Activated naive CD4-positive, alpha-beta T cell treated with anti-CD3 and anti-CD28 coated beads for 36 hours (primary cell): ENCODE results near the gene RANGAP1. TPM values are rescaled to one million over a fixed set of nuclear protein-coding genes. Genes with fewer than 3 reads are reported as not detected.
"Not testable (repeated sequence)": the region's sequence is repeated elsewhere in the genome, so short reads cannot be mapped to it uniquely, and the experiment has no call there.

Experiments used
- CTCF ChIA-PET: fragments of 350-600 bp; sonication (Branson Sonifier 250); formaldehyde crosslinking; loops from one replicate; lab custom pipeline; 2021; ENCODE audit warnings: antibody characterized with exemption; lab: Charles Lee
- DNase-seq: peaks from one replicate; pipeline ENCODE4 v3.0.0-alpha.2; 2020
- H3K27ac Mint-ChIP-seq: one replicate; pipeline ENCODE4 v1.8.0; 2021; ENCODE audit warnings: mild to moderate bottlenecking, mixed read lengths
- H3K27me3 Mint-ChIP-seq: one replicate; pipeline ENCODE4 v1.8.0; 2021; ENCODE audit warnings: low read depth, mixed read lengths
- H3K36me3 Mint-ChIP-seq: one replicate; pipeline ENCODE4 v1.8.0; 2021; ENCODE audit warnings: low read depth, mixed read lengths
- H3K4me1 Mint-ChIP-seq: one replicate; pipeline ENCODE4 v1.8.0; 2021; ENCODE audit warnings: low read depth, mixed read lengths
- H3K4me3 Mint-ChIP-seq: one replicate; pipeline ENCODE4 v1.8.0; 2021; ENCODE audit warnings: mild to moderate bottlenecking, moderate library complexity, mixed read lengths
- H3K9me3 Mint-ChIP-seq: one replicate; pipeline ENCODE4 v1.8.0; 2021; ENCODE audit warnings: mixed read lengths
- intact Hi-C: fragments of 100-400 bp; cut with micrococcal nuclease; formaldehyde crosslinking; loops from one replicate; pipeline ENCODE4 v1.15.1; 2023
- total RNA-seq, 2 experiments: library from RNA; stranded (reverse); gene quantifications; one replicate each; pipeline ENCODE4 v1.2.3, GENCODE V29; 2021

Gene RANGAP1
- total RNA-seq, 2 experiments from 2014 or later: 173 to 174 TPM

DNA sequence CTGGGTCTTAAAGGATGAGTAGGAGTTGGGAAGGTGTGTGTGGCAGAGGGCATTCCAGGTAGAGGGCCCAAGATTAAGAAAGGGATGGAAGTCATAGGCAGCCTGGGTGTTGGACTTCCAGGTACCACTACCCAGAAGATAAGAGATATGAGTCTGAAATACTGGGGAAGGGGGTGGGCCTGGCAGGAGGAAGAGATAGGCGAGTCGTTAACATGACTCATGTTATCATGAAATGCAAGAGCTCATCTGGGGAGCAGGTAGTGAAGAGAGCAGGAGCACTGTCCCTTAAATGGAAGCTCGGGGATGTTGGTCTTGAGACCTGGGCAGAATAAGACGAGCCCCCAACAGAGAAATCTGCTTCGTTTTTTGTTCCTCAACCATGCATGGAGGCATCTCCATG, 25.5 kb upstream of the RANGAP1 start:
- no peak overlapping the region for H3K27ac Mint-ChIP-seq
- CTCF ChIA-PET: interaction anchor here (0.7 to 1.0 kb wide), 3 partner anchors 92 to 389 kb away, joined by 3 read pairs; no protein-coding TSS in a partner anchor
- H3K4me1 Mint-ChIP-seq: peaks cover 18% of the 10 kb centered on the region
- peak; percentile 18 for DNase-seq
- H3K27me3 Mint-ChIP-seq: no peaks in the 10 kb centered on the region
- H3K4me3 Mint-ChIP-seq: no peak overlapping the region
- intact Hi-C loops: no loop called here
- H3K36me3 Mint-ChIP-seq: peaks cover 5% of the 10 kb centered on the region
- H3K9me3 Mint-ChIP-seq: no peaks in the 10 kb centered on the region

DNA sequence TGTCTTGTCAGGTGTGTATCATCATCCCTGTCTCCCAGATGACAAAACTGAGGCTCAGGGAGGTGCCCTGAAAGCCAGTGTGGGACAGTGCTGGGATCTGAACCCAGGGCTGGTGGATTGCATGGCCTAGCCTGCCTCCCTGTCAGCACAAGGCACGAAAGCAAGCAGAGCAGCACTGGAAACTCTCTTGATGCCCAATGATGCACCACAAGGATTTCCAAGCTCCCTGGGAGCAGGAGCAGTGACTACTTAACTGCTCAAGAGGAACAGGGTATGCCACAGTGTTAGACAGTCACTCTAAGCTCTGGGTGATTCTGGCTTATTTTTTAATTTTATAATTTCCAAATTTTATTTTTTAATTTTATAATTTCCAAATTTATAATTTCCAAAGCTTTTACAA, 24.3 kb upstream of the RANGAP1 start:
- intact Hi-C loops: no loop called here
- H3K27ac Mint-ChIP-seq: no peak overlapping the region
- peaks cover 26% of the 10 kb centered on the region for H3K4me1 Mint-ChIP-seq
- H3K27me3 Mint-ChIP-seq: no peaks in the 10 kb centered on the region
- H3K9me3 Mint-ChIP-seq: no peaks in the 10 kb centered on the region
- H3K36me3 Mint-ChIP-seq: peaks cover 8% of the 10 kb centered on the region
- DNase-seq: no peak
- CTCF ChIA-PET: interaction anchor here (0.6 to 1.0 kb wide), 2 partner anchors 93 to 115 kb away, joined by 3 read pairs; no protein-coding TSS in a partner anchor
- no peak overlapping the region for H3K4me3 Mint-ChIP-seq

DNA sequence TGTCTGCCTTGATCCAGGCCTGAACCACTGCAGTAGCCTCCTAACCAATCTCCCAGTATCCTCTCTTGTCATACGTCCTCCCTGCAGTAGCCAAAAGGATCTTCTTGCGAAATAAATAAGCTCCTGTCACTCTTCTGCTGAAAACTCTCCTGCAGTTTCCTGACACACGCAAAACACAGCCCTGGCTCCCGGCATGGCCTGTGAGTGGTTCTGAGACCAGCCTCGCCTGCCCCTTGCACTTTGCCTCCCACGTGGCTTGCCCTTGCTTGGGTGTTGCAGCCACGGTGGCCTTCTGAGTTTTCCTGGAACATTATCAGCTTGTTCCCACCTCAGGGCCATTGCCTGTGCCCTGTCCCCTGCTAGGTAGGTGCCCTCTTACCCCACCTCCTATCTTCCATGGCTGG, 22.6 kb upstream of the RANGAP1 start:
- H3K36me3 Mint-ChIP-seq: peaks cover 12% of the 10 kb centered on the region
- intact Hi-C loops: no loop called here
- no peaks in the 10 kb centered on the region for H3K27me3 Mint-ChIP-seq
- DNase-seq: no peak
- H3K9me3 Mint-ChIP-seq: no peaks in the 10 kb centered on the region
- no peak overlapping the region for H3K27ac Mint-ChIP-seq
- peaks cover 39% of the 10 kb centered on the region for H3K4me1 Mint-ChIP-seq
- CTCF ChIA-PET: no interaction called here
- no peak overlapping the region for H3K4me3 Mint-ChIP-seq

DNA sequence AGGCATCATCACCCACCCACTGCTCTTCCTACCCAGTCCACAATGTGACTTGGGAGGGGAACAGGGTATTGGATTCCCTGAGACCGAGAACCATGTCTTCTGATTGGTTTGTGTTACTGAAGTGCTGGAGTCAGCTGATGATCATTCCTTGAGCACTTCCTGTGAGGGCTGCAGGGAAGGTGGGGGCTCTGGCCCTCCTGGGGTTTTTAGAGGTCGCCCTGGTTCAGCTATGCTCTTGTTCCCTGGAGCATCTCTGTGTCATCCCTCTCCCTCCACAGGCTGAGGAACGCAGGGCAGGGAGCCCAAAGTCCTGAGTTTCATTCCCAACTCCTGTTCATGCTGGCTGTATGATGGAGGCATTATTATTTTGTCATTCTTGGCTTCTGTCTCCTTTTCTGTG, 22.1 kb upstream of the RANGAP1 start:
- H3K4me1 Mint-ChIP-seq: peaks cover 44% of the 10 kb centered on the region
- H3K4me3 Mint-ChIP-seq: no peak overlapping the region
- no peak overlapping the region for H3K27ac Mint-ChIP-seq
- H3K9me3 Mint-ChIP-seq: no peaks in the 10 kb centered on the region
- DNase-seq: no peak
- CTCF ChIA-PET: no interaction called here
- intact Hi-C loops: no loop called here
- H3K36me3 Mint-ChIP-seq: peaks cover 12% of the 10 kb centered on the region
- H3K27me3 Mint-ChIP-seq: no peaks in the 10 kb centered on the region

DNA sequence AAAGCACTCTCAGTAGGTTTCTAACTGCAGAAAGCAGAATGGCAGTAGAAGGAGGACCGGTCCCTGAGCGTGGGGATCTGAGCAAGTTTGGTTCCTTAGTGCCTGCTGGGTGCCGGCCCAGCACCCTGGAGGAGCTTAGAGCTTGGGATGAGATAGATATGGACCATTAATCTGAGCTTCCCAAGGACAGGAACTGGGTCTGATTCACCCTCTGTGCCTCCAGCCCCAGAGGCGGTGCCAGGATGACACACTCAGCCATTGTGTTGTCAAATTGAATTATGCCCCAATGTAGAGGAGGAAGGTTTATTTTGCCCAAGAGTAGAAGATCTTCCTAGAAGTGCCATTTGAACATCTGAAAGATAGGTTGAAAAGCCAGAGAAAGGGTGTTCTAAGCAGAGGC, 19.7 kb upstream of the RANGAP1 start:
- intact Hi-C loops: no loop called here
- DNase-seq: no peak
- Mint-ChIP-seq H3K27ac (no peak overlapping the region), H3K4me3 (no peak overlapping the region), H3K36me3 (peaks cover 12% of the 10 kb centered on the region), H3K9me3 (no peaks in the 10 kb centered on the region), H3K27me3 (no peaks in the 10 kb centered on the region), H3K4me1 (peaks cover 46% of the 10 kb centered on the region)
- CTCF ChIA-PET: interaction anchor here (1.2 kb wide), 1 partner anchor 221 kb away, joined by 3 read pairs; no protein-coding TSS in a partner anchor

DNA sequence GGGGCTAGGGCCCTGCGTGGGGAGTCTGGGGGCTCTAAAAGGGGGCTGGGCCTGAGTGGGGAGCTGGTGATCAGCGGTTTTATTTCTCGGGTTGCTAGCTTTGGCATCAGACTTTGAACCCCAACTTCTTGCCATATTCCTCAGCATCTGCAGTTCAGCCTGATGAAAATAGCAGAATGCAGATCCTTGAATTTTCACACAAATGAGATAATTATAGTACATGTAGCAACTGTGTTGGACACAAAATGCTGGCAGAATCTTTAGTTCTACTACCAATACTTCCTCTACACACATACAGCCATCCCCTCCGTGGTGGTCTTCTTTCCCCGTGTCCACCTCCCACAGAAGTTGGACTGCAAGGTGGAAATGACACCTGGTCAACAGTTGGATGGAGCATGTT, 16.8 kb upstream of the RANGAP1 start:
- Mint-ChIP-seq H3K4me3 (peak overlapping the region; percentile 73), H3K9me3 (no peaks in the 10 kb centered on the region), H3K27me3 (no peaks in the 10 kb centered on the region), H3K36me3 (peaks cover 6% of the 10 kb centered on the region), H3K27ac (peak overlapping the region; percentile 69), H3K4me1 (peaks cover 43% of the 10 kb centered on the region)
- no peak for DNase-seq
- CTCF ChIA-PET: interaction anchor here (0.8 kb wide), 1 partner anchor 66 kb away, joined by 4 read pairs; no protein-coding TSS in a partner anchor
- intact Hi-C loops: loop anchor here (5.0 kb wide), 4 partner anchors 79 to 319 kb away; partner anchors contain the start of genes DESI1, EP300, TEF and TOB2

DNA sequence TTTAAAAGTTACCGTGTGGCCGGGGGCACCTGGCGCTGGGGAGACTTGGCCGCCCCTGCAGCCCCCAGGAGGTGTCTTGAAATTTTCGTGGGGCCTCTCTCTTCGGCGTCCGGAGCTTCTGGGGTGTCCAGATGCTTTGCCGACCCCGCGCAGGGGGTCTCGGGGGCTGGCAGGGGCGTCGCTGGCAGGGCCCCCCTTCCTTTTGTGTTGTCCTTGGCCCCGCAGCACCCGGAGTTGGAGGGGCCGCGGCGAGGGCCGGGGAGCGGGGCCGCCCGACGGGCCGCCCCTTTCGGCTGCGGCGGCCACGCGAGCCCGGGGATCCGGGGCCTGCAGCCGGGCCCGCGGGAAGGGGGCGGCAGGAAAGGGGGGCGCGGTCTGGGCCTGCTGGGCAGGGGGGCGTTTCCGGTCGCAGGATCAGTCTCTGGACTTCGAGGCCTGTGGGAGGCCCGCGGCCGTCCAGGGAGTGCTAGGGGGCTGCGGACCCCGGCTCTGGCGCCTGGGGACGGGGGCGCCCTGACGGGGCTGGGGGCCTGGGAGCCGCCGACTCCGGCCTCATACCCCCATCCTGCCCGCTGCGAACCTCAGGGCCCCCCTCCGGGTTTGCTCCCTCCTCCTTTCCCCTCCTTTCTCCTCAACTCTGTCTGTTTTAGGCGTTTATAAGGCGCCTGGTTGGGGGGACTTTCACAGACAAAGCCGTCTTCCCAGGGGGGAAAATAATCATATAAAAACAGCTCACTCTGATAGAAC, 16.2 kb upstream of the RANGAP1 start:
- intact Hi-C loops: loop anchor here (5.0 kb wide), 4 partner anchors 80 to 320 kb away; partner anchors contain the start of genes DESI1, EP300, TEF and TOB2
- H3K27ac Mint-ChIP-seq: peak overlapping the region; percentile 69
- CTCF ChIA-PET: interaction anchor here (0.6 to 1.1 kb wide), 4 partner anchors 9 to 380 kb away, joined by 3 to 4 read pairs (median 4); partner anchors contain the start of gene RANGAP1
- DNase-seq: no peak
- H3K4me3 Mint-ChIP-seq: peak overlapping the region; percentile 73
- H3K27me3 Mint-ChIP-seq: no peaks in the 10 kb centered on the region
- no peaks in the 10 kb centered on the region for H3K9me3 Mint-ChIP-seq
- peaks cover 41% of the 10 kb centered on the region for H3K4me1 Mint-ChIP-seq
- peaks cover 6% of the 10 kb centered on the region for H3K36me3 Mint-ChIP-seq

DNA sequence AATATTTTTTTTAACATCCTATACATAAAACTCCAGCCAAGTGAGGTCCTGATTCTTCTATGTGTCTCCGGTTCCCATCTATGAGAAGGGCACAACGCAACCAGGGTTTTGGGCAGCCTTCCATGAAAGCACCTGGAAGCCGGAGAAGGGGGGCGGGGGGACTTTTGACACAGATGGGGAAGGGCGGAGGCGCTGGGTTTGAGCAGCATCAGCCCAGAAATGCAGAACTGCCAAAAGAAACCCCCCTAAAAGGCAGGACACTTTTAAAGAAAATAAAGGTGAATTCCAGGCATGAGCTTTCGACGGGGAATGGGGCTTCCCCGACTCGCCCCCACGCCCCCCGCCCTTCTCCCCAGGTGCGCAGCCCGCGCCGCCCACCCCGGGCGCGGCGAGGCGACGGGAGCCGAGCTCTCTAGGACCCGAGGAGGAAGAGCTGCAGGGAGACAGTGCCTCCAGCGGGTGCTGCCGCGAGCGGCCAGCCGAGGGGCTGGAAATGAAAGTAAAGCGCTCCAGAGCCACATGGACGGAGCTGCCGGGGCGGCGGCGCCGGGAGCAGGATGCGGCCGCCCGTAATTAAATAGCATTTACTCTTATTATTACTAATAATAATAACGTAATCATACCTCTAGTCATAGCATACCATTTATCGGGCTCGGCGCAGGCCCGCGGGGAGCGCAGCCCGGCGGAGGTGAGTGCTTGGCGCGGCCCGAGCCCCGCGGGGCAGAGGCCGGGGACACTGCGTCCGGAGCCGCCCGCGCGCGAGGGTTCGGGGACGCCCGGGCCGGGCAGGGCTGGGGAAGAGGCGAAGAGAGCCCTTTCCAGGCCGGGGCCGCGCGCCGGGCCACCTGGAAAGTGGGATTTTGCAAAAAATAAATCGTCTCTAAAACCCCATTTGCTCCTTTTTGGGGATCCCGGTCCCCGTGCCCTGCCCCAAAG, 15.4 kb upstream of the RANGAP1 start, which contains the start of gene ZC3H7B:
Gene ZC3H7B (plus strand): TSS at position 441 of the 936 bp plus-strand sequence. CDS start 19,136 bp downstream, outside the sequence.
- CTCF ChIA-PET: interaction anchor here (0.5 to 1.1 kb wide), 7 partner anchors 9 to 379 kb away, joined by 3 to 4 read pairs (median 3); partner anchors contain the start of gene RANGAP1
- Mint-ChIP-seq H3K36me3 (peaks cover 6% of the 10 kb centered on the region), H3K4me1 (peaks cover 37% of the 10 kb centered on the region), H3K4me3 (peak within 1 kb of the TSS; percentile 74), H3K27me3 (no peaks in the 10 kb centered on the region), H3K9me3 (no peaks in the 10 kb centered on the region), H3K27ac (peak within 1 kb of the TSS; percentile 76)
- intact Hi-C loops: loop anchor here (1.0 to 5.0 kb wide), 5 partner anchors 15 to 321 kb away; partner anchors contain the start of genes DESI1, EP300, RANGAP1 and TEF
- DNase-seq: peak; percentile 88

DNA sequence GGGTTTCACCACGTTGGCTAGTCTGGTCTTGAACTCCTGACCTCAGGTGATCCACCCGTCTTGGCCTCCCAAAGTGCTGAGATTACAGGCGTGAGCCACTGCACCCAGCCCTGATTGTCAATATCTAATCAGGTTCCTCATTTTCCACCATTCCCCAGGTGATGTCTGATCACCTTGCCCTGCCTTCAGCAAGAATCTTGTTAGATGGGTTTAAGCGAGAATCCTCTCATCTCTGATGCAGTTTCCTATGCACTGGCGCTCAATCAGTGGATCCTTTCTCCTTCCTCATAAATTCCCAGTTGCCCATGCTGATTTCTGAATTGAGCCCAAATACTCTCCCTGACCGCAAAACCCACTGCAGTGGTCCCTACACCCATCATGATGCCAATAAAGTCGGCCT, 14.7 kb upstream of the RANGAP1 start:
- Mint-ChIP-seq H3K4me3 (peak overlapping the region; percentile 74), H3K27ac (peak overlapping the region; percentile 76), H3K4me1 (peaks cover 33% of the 10 kb centered on the region), H3K27me3 (no peaks in the 10 kb centered on the region), H3K9me3 (no peaks in the 10 kb centered on the region), H3K36me3 (peaks cover 3% of the 10 kb centered on the region)
- no peak for DNase-seq
- intact Hi-C loops: loop anchor here (1.0 to 5.0 kb wide), 5 partner anchors 14 to 322 kb away; partner anchors contain the start of genes DESI1, EP300, RANGAP1 and TEF
- CTCF ChIA-PET: interaction anchor here (0.8 to 1.1 kb wide), 2 partner anchors 15 to 18 kb away, joined by 3 read pairs; partner anchors contain the start of gene RANGAP1

DNA sequence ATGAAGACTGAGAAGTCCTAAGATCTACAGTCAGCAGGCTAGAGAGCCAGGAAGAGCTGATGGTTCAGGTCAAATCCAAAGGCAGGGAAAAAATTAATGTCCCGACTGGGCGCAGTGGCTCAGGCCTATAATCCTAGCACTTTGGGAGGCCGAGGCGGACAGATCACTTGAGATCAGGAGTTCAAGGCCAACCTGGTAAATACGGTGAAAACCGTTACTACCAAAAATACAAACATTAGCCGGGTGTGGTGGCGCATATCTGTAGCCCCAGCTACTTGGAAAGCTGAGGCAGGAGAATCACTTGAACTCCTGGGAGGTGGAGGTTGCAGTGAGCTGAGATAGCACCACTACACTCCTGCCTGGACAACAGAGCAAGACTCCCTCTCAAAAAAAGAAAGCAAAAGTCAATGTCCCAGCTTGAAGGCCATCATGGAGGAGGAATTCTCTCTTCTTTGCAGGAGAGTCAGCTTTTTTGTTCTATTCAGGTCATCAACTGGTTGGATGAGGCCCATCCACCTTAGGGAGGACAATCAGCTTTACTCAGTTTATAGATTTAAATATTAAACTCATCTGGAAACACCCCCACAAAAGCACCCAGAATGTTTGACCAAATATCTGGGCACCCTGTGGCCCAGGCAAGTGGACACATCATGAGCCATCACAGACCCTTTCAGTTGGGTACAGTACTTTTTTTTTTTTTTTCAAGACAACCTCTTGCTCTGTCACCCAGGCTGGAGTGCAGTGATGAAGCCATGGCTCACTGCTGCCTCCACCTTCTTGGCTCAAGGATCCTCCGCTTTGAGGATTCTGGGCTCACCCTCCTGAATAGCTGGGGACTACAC, 11.1 kb upstream of the RANGAP1 start:
- DNase-seq: no peak
- no peak overlapping the region for H3K4me3 Mint-ChIP-seq
- CTCF ChIA-PET: interaction anchor here (0.6 kb wide), 1 partner anchor 27 kb away, joined by 4 read pairs; no protein-coding TSS in a partner anchor
- H3K27me3 Mint-ChIP-seq: no peaks in the 10 kb centered on the region
- intact Hi-C loops: no loop called here
- no peaks in the 10 kb centered on the region for H3K36me3 Mint-ChIP-seq
- no peaks in the 10 kb centered on the region for H3K9me3 Mint-ChIP-seq
- H3K4me1 Mint-ChIP-seq: peaks cover 5% of the 10 kb centered on the region
- no peak overlapping the region for H3K27ac Mint-ChIP-seq

DNA sequence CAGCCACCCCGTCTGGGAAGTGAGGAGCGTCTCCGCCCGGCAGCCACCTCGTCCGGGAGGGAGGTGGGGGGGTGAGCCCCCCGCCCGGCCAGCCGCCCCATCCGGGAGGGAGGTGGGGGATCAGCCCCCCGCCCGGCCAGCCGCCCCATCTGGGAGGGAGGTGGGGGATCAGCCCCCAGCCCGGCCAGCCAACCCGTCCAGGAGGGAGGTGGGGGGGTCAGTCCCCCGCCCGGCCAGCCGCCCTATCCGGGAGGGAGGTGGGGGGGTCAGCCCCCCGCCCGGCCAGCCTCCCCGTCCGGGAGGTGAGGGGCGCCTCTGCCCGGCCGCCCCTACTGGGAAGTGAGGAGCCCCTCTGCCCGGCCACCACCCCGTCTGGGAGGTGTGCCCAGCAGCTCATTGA, 8.8 kb upstream of the RANGAP1 start:
- CTCF ChIA-PET, intact Hi-C loops, H3K36me3 Mint-ChIP-seq, H3K4me1 Mint-ChIP-seq, H3K4me3 Mint-ChIP-seq, DNase-seq, H3K27me3 Mint-ChIP-seq, H3K9me3 Mint-ChIP-seq, H3K27ac Mint-ChIP-seq: not testable (repeated sequence)
